Choroid plexus epithelial cell (primary cell): Measurements from ENCODE around the gene AP1AR.

Source experiments
- DNase-seq: peaks from one replicate; pipeline ENCODE4 v3.0.0-alpha.2; 2010; ENCODE audit warnings: low read depth
- H3K4me3 ChIP-seq: 2 replicates; pipeline ENCODE4 v1.5.1; 2011; ENCODE audit warnings: low read depth, mild to moderate bottlenecking, control low read depth, low read length, moderate library complexity
- CTCF ChIP-seq: conservative IDR thresholded peaks from 2 replicates; pipeline ENCODE4 v1.5.1; 2011; ENCODE audit warnings: low read depth, mild to moderate bottlenecking, control low read depth, inconsistent platforms, low read length, moderate library complexity

Gene AP1AR

GRCh38 chr4:112210777-112211176, 20.8 kb upstream of the AP1AR start:
- no peak overlapping the region for H3K4me3 ChIP-seq
- DNase-seq, result no peak
- TF ChIP-seq CTCF, result no peak

- DNase-seq, result peak; percentile 49
- TF ChIP-seq CTCF, result no peak
- no peak overlapping the region for H3K4me3 ChIP-seq
These were observed 18.5 kb upstream of the AP1AR start for GRCh38 chr4:112213091-112213490.

- H3K4me3 ChIP-seq, result no peak overlapping the region
- TF ChIP-seq CTCF, result no peak
- DNase-seq, result peak; percentile 92
These were observed 17.7 kb upstream of the AP1AR start for GRCh38 chr4:112213856-112214255.

GRCh38 chr4:112214390-112215264, 17.0 kb upstream of the AP1AR start:
- no peak overlapping the region for H3K4me3 ChIP-seq
- peak; percentile 62 for DNase-seq
- TF ChIP-seq CTCF, result peak; percentile 47

GRCh38 chr4:112219826-112220366, 11.7 kb upstream of the AP1AR start:
- H3K4me3 ChIP-seq, result no peak overlapping the region
- no peak for TF ChIP-seq CTCF
- no peak for DNase-seq

DNA sequence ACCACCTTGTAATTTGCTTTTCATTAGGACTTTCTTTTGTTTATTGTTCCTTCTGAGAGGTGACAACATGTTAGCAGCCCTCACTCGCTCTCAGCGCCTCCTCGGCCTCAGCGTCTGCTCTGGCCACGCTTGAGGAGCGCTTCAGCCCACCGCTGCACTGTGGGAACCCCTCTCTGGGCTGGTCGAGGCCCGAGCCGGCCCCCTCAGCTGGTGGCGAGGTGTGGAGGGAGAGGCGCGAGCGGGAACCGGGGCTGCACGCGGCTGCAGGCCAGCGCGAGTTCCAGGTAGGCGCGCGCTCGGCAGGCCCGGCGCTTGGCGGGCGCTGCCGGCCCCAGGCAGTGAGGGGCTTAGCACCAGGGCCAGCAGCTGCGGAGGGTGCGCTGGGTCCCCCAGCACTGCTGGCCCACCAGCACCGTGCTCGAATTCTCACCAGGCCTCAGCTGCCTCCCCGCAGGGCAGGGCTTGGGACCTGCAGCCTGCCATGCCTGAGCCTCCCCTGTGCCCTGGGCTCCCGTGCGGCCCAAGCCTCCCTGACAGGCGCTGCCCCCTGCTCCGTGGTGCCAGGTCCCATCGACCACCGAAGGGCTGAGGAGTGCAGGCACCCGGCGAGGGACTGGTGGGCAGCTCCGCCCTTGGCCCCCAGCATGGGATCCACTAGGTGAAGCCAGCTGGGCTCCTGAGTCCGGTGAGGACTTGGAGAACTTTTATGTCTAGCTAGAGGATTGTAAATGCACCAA, 9.2 kb upstream of the AP1AR start:
- no peak for TF ChIP-seq CTCF
- no peak for DNase-seq
- no peak overlapping the region for H3K4me3 ChIP-seq
